SK-N-MC (cell line): ENCODE results near the gene SCCPDH.
A peak's percentile ranks its signal among the peaks of the same experiment; 100 is the strongest.
"Not testable (repeated sequence)": the region's sequence is repeated elsewhere in the genome, so short reads cannot be mapped to it uniquely, and the experiment has no call there.

Experiments
- DNase-seq: peaks from one replicate; pipeline ENCODE4 v3.0.0-alpha.2; 2011; ENCODE audit warnings: low read depth, low spot score
- H3K27ac ChIP-seq: fragments of 200-600 bp; sonication (generic); 2 replicates; pipeline ENCODE4 v1.5.1; 2016; ENCODE audit warnings: mixed run types
- H3K36me3 ChIP-seq: fragments of 200-600 bp; sonication (generic); 2 replicates; pipeline ENCODE4 v1.6.1; 2017; ENCODE audit warnings: antibody characterized with exemption, low read length, mixed read lengths; ENCODE audit not compliant: insufficient read depth
- H3K4me3 ChIP-seq: fragments of 200-600 bp; sonication (generic); 2 replicates; pipeline ENCODE4 v1.5.1; 2016
- H3K9ac ChIP-seq: fragments of 200-600 bp; sonication (generic); 2 replicates; pipeline ENCODE4 v1.8.0; 2017; ENCODE audit warnings: mixed run types, mixed read lengths; ENCODE audit not compliant: insufficient read length
- H3K9me3 ChIP-seq: fragments of 200-600 bp; sonication (generic); 2 replicates; pipeline ENCODE4 v1.6.1; 2017; ENCODE audit warnings: low read depth, mild to moderate bottlenecking, antibody characterized with exemption, low read length, moderate library complexity, mixed read lengths
- EZH2 ChIP-seq: fragments of 200-600 bp; sonication (generic); IDR thresholded peaks from one replicate; pipeline ENCODE4 v1.6.1; 2017; ENCODE audit warnings: antibody characterized with exemption
- FOXP2 ChIP-seq: optimal IDR thresholded peaks from 2 replicates; pipeline ENCODE3; 2011; ENCODE audit warnings: mild to moderate bottlenecking, moderate library complexity; ENCODE audit not compliant: insufficient read depth; ENCODE audit errors: extremely low read length, control extremely low read depth
- POLR2AphosphoS5 ChIP-seq: IDR thresholded peaks from 2 replicates; pipeline ENCODE4 v1.6.1; 2012; ENCODE audit warnings: mild to moderate bottlenecking, low read depth, low read length, borderline replicate concordance

SCCPDH gene

GRCh38 chr1:246683521-246683920 is 40.7 kb upstream of the SCCPDH start:
- no peak for TF ChIP-seq FOXP2
- no peak overlapping the region for H3K27ac ChIP-seq
- no peak for DNase-seq

GRCh38 chr1:246687002-246687401 is 37.2 kb upstream of the SCCPDH start:
- Histone ChIP-seq H3K27ac (no peak overlapping the region), H3K9ac (no peak overlapping the region), H3K9me3 (no peaks in the 10 kb centered on the region), H3K4me3 (no peak overlapping the region), H3K36me3 (no peaks in the 10 kb centered on the region)
- TF ChIP-seq FOXP2 (no peak), POLR2AphosphoS5 (no peak), EZH2 (no peak)
- no peak for DNase-seq

More at GRCh38 chr1:246683521-246683920, 40.7 kb upstream of the SCCPDH start:
- no peak overlapping the region for H3K9ac ChIP-seq
- H3K9me3 ChIP-seq, result no peaks in the 10 kb centered on the region
- H3K4me3 ChIP-seq, result no peak overlapping the region
- no peaks in the 10 kb centered on the region for H3K36me3 ChIP-seq

- peak; percentile 44 for DNase-seq
- Histone ChIP-seq H3K9me3 (no peaks in the 10 kb centered on the region), H3K27ac (no peak overlapping the region), H3K36me3 (no peaks in the 10 kb centered on the region), H3K9ac (no peak overlapping the region), H3K4me3 (peak overlapping the region; percentile 74)
- TF ChIP-seq POLR2AphosphoS5 (no peak), FOXP2 (no peak), EZH2 (no peak)
Observed at GRCh38 chr1:246689409-246690008, 34.7 kb upstream of the SCCPDH start.

DNA sequence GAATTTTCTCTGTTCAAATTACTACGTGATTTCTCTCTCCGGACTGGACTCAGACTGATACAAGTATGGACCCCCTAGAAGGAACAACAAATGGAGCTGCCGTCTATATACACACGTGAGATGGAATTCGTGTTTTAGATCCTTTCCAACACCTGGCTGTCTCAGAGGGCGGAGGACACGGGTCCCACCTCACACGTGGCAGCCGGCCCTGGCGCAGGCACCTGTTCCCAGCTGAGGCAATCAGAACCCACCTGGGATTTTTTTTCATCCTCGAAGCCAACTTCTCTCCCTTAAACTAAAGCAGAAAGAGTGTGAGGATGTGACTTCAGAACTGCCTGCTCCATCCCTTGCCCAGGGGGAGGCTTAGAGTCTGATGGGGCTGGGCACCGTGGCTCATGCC is 34.1 kb upstream of the SCCPDH start:
- DNase-seq, result no peak
- no peaks in the 10 kb centered on the region for H3K9me3 ChIP-seq
- no peak overlapping the region for H3K27ac ChIP-seq
- TF ChIP-seq POLR2AphosphoS5 (no peak), FOXP2 (no peak), EZH2 (no peak)
- no peak overlapping the region for H3K9ac ChIP-seq
- peak overlapping the region; percentile 74; the same call in 1 of the 2 replicates for H3K4me3 ChIP-seq
- H3K36me3 ChIP-seq, result no peaks in the 10 kb centered on the region

DNA sequence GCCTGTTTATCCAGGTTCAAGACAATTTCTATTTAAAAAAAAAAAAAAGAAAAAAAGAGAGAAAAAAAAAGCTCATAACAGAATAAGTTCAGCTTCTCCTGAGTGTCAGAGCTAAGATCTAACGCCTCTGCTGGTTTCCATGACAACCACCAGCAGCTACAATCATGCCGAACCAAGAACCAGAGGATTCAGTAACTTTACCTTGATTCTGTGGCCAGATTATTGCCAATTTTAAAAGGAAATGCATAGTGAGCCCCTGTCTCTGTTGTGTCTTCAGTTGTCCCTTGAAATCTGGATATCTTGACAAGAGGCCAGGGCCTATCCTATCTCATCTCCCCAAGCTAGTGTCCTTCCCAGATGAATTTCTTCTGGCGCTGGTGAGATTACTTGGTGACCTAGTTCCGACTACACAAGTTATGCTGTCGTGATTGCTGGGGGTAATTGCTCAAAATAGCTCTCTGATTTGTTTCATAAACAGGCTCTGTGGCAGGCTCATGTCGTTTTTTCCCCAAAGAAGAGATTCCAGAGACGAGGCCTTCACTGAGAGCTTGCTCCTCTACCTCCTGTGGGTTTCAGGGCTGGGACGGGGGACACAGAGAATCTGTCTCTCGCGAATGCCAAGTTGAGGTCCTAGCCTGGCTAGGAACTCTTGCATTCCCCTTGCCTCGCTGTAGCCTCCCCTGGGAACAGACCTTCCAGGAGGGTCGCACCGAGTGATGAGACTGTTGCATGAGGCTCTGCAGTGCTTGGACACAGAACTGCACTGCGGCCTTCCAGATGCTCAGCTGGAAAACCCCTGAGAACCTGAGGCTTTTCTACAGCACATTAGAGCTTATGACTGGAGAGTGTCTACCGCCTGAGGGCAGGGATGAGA is 32.4 kb upstream of the SCCPDH start:
- Histone ChIP-seq H3K9me3 (no peaks in the 10 kb centered on the region), H3K4me3 (no peak overlapping the region), H3K27ac (no peak overlapping the region; the same call in 1 of the 2 replicates), H3K36me3 (no peaks in the 10 kb centered on the region), H3K9ac (no peak overlapping the region)
- no peak for TF ChIP-seq FOXP2
- no peak for TF ChIP-seq EZH2
- no peak for TF ChIP-seq POLR2AphosphoS5
- no peak for DNase-seq

GRCh38 chr1:246694213-246694895 is 29.9 kb upstream of the SCCPDH start:
- H3K4me3 ChIP-seq, DNase-seq, H3K36me3 ChIP-seq, H3K27ac ChIP-seq, H3K9me3 ChIP-seq, H3K9ac ChIP-seq: not testable (repeated sequence)

DNA sequence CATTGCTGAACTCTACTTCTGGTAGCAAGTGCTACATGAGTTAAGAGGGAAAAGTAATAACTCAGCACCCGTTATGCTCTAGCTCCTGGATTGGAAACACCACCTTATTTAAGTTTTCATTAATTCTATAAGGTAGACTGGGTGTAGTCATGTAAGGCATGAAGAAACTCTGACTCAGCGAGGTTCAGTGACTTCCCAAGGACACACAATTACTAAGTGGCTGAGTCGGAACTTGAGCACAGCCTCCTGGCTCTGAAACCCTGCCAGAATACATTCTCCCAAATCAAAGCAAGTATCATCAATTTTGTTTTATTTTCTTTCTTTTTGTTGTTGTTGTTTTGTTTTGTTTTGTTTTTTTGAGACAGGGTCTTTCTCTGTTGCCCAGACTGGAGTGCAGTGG is 29.1 kb upstream of the SCCPDH start:
- no peaks in the 10 kb centered on the region for H3K9me3 ChIP-seq
- no peak for TF ChIP-seq POLR2AphosphoS5
- TF ChIP-seq FOXP2, result no peak
- TF ChIP-seq EZH2, result no peak
- no peak for DNase-seq
- no peak overlapping the region for H3K4me3 ChIP-seq
- no peak overlapping the region for H3K27ac ChIP-seq
- no peak overlapping the region for H3K9ac ChIP-seq
- no peaks in the 10 kb centered on the region for H3K36me3 ChIP-seq

GRCh38 chr1:246695666-246696065 is 28.5 kb upstream of the SCCPDH start:
- no peak overlapping the region for H3K27ac ChIP-seq
- H3K9me3 ChIP-seq, result no peaks in the 10 kb centered on the region
- no peak for DNase-seq
- TF ChIP-seq FOXP2 (no peak), EZH2 (no peak), POLR2AphosphoS5 (no peak)
- no peak overlapping the region for H3K4me3 ChIP-seq
- H3K9ac ChIP-seq, result no peak overlapping the region
- no peaks in the 10 kb centered on the region for H3K36me3 ChIP-seq
